Activated CD4-positive, alpha-beta T cell treated with anti-CD3 and anti-CD28 coated beads, Interleukin-2, amount 10 ng/mL, durations not matched to agents 24 days and 14 days (primary cell): ENCODE results near the gene BARHL1. TPM values are rescaled to one million over a fixed set of nuclear protein-coding genes. Genes with fewer than 3 reads are reported as not detected.
A peak's percentile ranks its signal among the peaks of the same experiment; 100 is the strongest.

Experiments
- DNase-seq: peaks from one replicate; pipeline ENCODE4 v3.0.0; 2022
- H3K27ac Mint-ChIP-seq: one replicate; pipeline ENCODE4 v1.8.0; 2022; ENCODE audit warnings: mild to moderate bottlenecking, mixed read lengths
- H3K27me3 Mint-ChIP-seq: one replicate; pipeline ENCODE4 v1.8.0; 2022; ENCODE audit warnings: mixed read lengths
- H3K36me3 Mint-ChIP-seq: one replicate; pipeline ENCODE4 v1.8.0; 2022; ENCODE audit warnings: low read depth, mild to moderate bottlenecking, mixed read lengths
- H3K4me1 Mint-ChIP-seq: one replicate; pipeline ENCODE4 v1.8.0; 2021; ENCODE audit warnings: mixed read lengths
- H3K4me3 Mint-ChIP-seq: one replicate; pipeline ENCODE4 v1.8.0; 2022; ENCODE audit warnings: mild to moderate bottlenecking, moderate library complexity, mixed read lengths
- H3K9me3 Mint-ChIP-seq: one replicate; pipeline ENCODE4 v1.8.0; 2021; ENCODE audit warnings: mixed read lengths
- intact Hi-C: fragments of 100-400 bp; cut with micrococcal nuclease; formaldehyde crosslinking; loops from one replicate; pipeline ENCODE4 v1.15.1; 2023
- total RNA-seq: library from RNA; stranded (reverse); gene quantifications from 2 replicates; pipeline ENCODE4 v1.2.3, GENCODE V29; 2022

BARHL1 gene
- total RNA-seq, 1 donor from 2014 or later, result not detected

DNA sequence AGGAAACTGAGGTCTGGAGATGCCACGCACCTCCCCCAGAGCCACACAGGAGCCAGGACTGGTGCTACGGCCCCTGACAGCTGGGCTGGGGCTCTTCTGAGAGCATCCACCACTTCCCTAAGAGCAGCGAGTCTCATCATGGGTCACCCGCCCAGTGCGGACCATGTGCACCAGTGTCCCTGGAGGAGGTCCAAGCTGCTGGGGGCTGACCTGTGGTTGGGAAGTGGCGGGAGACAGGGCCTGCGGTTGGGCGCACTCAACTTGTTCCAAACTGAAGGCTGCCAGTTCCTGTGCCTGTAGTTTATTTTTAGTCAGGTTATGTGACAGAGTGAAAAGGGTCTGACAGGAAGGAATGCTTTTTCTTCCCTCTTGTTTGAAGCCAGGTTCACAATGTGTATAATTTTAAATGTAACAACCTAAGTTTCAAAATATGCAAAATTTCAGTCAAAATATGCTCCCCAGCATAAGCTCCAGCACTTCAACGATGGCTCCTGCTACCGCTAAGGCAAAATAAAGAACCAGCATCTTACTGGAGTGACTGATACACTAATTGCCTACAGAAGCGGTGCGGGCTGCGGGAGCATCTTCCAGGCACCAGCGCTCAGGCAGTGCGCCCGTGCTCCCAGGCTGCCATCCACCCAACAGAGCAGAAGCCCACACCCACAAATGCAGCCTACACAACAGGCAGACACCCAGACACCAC lies 14.8 kb downstream of the BARHL1 start:
- peaks cover 2% of the 10 kb centered on the region for H3K4me1 Mint-ChIP-seq
- H3K36me3 Mint-ChIP-seq, result peaks cover 10% of the 10 kb centered on the region
- DNase-seq, result no peak
- no peak overlapping the region for H3K27ac Mint-ChIP-seq
- H3K9me3 Mint-ChIP-seq, result no peaks in the 10 kb centered on the region
- no peak overlapping the region for H3K4me3 Mint-ChIP-seq
- intact Hi-C loops, result no loop called here
- H3K27me3 Mint-ChIP-seq, result peaks cover 3% of the 10 kb centered on the region

DNA sequence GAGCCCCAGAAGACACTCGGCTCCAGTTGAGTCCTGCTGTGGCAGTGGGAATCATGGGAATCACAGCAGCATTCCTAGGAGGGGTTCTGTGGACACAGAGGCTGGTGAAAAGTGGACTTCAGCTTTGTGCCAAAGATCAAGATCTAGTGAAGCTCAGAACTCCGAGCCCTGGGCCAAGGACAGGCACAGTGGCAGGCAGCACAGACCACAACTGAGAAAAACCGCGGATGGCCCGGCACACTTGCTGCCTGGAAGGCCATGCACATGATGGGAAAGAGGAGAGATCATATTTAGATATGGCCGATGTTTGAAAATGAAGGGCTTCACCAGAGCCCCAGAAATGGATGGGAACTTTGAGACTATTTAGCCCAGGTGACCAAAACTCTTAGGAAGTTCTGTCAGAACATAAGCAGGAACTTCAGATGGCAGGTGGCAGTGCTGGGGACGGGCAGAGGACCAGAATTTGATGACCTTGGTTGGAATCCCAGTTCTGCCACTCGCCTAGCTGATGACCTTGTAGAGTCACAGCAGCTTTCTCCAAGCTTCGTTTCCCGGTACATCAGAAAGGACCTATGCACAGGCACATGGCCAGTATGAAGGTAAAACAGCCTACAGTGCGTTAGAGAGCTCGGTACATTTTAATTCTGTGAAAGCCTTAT lies 18.0 kb downstream of the BARHL1 start:
- Mint-ChIP-seq H3K36me3 (peaks cover 17% of the 10 kb centered on the region), H3K9me3 (no peaks in the 10 kb centered on the region), H3K27me3 (no peaks in the 10 kb centered on the region), H3K4me1 (peaks cover 8% of the 10 kb centered on the region), H3K27ac (no peak overlapping the region), H3K4me3 (no peak overlapping the region)
- DNase-seq, result no peak
- intact Hi-C loops, result no loop called here

DNA sequence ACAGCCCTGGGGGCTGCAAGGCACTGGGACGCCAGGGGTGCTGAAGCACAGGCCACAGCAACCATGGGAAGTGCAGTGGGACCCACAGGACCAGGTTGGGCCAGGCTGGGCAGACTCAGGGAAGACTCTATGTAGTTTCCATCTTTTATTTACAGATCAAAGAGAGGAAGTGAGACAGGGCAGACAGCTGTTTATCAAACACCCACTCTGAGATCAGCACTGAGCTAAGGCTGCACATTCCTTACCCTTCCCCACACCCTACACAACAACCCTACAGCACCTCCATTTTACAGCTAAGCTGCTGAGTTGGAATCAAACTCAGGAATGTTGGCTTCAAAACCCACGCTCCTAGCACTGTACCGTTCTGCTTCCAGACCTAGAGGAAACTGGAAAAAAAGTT lies 19.8 kb downstream of the BARHL1 start:
- no peak overlapping the region for H3K27ac Mint-ChIP-seq
- DNase-seq, result no peak
- H3K36me3 Mint-ChIP-seq, result peaks cover 18% of the 10 kb centered on the region
- no peaks in the 10 kb centered on the region for H3K9me3 Mint-ChIP-seq
- H3K27me3 Mint-ChIP-seq, result no peaks in the 10 kb centered on the region
- no peak overlapping the region for H3K4me3 Mint-ChIP-seq
- intact Hi-C loops, result no loop called here
- peaks cover 8% of the 10 kb centered on the region for H3K4me1 Mint-ChIP-seq

DNA sequence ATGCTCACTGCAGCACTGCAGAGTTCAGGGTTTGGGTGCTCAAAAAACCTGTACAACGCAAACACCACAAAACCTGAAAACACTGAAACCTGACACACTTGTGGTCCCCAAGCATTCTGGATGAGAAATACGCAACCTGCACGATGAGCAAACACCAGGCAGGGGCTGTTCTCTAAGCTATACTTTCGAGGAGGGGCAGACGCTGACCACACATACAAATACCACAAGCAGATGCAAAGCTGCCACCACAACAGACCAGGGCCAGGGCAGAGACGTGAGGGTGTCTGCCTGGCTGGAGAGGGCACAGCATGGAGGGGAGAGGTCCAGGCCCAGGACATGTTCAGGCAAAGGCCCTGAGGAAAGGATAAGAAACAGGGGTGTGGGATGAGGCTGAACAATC lies 23.0 kb downstream of the BARHL1 start:
- intact Hi-C loops, result no loop called here
- no peaks in the 10 kb centered on the region for H3K9me3 Mint-ChIP-seq
- no peak overlapping the region for H3K27ac Mint-ChIP-seq
- H3K27me3 Mint-ChIP-seq, result no peaks in the 10 kb centered on the region
- no peak overlapping the region for H3K4me3 Mint-ChIP-seq
- no peak for DNase-seq
- peaks cover 37% of the 10 kb centered on the region for H3K36me3 Mint-ChIP-seq
- peaks cover 8% of the 10 kb centered on the region for H3K4me1 Mint-ChIP-seq

DNA sequence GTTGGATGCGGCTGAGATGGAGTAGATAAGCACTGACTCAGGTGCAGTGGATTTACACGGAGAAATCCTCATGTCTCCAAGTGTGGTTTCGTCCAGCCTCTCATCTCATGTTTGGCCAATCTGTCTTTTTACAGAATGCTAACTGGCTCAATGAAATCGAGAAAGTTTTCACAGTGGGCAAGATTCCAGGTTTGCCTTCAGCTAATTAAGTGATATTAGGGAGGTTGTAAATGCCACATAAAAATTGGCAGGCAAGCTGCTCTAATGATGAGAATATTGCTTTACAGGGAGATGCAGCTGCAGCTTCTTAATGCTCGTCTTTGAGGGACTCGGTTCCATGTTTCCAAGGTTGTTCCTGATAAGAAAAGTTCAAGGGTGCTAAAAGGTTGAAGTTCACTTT lies 23.7 kb downstream of the BARHL1 start:
- no peak overlapping the region for H3K27ac Mint-ChIP-seq
- intact Hi-C loops, result no loop called here
- H3K36me3 Mint-ChIP-seq, result peaks cover 44% of the 10 kb centered on the region
- peaks cover 8% of the 10 kb centered on the region for H3K4me1 Mint-ChIP-seq
- no peak for DNase-seq
- H3K9me3 Mint-ChIP-seq, result no peaks in the 10 kb centered on the region
- no peaks in the 10 kb centered on the region for H3K27me3 Mint-ChIP-seq
- H3K4me3 Mint-ChIP-seq, result no peak overlapping the region

DNA sequence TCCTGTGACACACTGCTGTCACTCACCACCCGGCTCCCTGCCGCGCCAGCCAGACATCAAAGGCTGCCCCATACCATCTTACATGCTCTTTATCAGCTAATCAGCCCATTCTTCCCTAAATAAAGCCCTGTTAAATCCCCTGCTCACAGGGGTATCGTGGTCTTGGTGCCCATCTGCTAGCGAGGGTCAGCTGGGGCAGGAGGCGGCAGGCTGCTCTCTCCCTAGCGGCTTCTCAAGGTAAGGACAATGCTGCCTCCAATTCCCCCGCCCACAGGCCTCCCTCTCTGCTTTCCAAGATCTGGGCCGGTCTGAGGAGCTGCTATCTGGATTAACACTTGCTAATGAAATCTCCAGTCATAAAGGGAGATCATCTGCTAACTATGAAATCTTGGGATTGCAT lies 26.8 kb downstream of the BARHL1 start:
- H3K36me3 Mint-ChIP-seq, result peaks cover 50% of the 10 kb centered on the region
- H3K9me3 Mint-ChIP-seq, result no peaks in the 10 kb centered on the region
- H3K4me3 Mint-ChIP-seq, result no peak overlapping the region
- intact Hi-C loops, result no loop called here
- no peaks in the 10 kb centered on the region for H3K27me3 Mint-ChIP-seq
- no peaks in the 10 kb centered on the region for H3K4me1 Mint-ChIP-seq
- no peak for DNase-seq
- no peak overlapping the region for H3K27ac Mint-ChIP-seq

DNA sequence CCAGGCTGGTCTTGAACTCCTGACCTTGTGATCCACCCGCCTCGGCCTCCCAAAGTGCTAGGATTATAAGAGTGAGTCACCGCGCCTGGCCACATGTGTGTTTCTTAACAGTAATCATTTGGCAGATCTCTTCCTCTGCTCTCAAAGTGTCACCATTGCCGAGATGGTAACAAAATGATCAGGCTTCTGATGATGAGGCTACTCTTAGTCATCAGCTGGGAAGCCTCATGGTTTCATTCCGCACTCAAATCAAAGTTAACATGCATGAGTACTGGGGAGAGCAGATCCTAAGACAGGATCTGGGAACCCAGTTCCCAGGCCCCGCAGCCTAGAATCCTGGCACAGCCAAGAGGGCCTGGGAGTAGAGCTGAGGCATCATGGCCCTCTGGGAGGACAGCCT lies 27.4 kb downstream of the BARHL1 start:
- intact Hi-C loops, result no loop called here
- no peak for DNase-seq
- no peaks in the 10 kb centered on the region for H3K9me3 Mint-ChIP-seq
- H3K4me1 Mint-ChIP-seq, result no peaks in the 10 kb centered on the region
- no peaks in the 10 kb centered on the region for H3K27me3 Mint-ChIP-seq
- peaks cover 54% of the 10 kb centered on the region for H3K36me3 Mint-ChIP-seq
- no peak overlapping the region for H3K27ac Mint-ChIP-seq
- H3K4me3 Mint-ChIP-seq, result no peak overlapping the region

DNA sequence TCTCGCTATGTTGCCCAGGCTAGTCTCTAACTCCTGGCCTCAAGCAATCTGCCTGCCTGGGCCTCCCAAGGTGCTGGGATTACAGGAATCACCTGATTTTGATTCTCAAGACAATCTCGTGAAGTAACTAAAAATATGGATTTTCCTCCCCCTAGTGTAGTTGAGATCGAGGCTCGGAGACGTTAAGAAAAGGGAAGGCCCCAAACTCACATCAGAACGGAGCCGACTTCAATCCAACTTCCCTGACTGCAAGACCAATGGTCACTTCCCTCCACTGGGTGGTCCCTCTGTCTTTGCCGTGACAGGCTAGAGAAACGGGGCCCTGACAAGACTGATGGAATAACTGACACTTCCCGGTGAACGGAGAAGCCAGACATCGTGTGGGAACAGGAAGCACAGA lies 28.3 kb downstream of the BARHL1 start:
- intact Hi-C loops, result no loop called here
- Mint-ChIP-seq H3K27me3 (no peaks in the 10 kb centered on the region), H3K9me3 (no peaks in the 10 kb centered on the region), H3K4me1 (no peaks in the 10 kb centered on the region), H3K4me3 (no peak overlapping the region), H3K27ac (no peak overlapping the region), H3K36me3 (peaks cover 55% of the 10 kb centered on the region)
- DNase-seq, result no peak

DNA sequence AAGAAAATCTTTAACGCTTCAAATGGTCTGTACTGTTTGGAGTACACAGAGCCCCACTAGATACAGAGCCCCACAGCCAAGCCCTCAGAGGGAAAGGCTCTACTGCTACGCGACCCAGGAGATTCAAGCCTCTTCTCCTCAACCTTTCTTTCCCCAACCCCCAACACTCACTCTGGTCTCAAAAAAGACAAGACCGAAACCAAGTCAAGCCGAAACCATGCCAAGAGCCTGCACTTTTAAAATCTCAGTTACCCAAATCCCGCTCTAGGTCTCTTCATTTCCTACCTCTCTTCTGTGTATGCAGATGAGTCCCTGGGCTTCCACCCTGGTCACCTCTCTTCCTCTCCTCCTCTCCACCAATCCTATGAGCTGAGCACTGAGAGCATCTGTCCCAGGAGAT lies 31.9 kb downstream of the BARHL1 start:
- intact Hi-C loops, result no loop called here
- Mint-ChIP-seq H3K9me3 (no peaks in the 10 kb centered on the region), H3K27me3 (no peaks in the 10 kb centered on the region), H3K36me3 (peaks cover 59% of the 10 kb centered on the region), H3K4me3 (no peak overlapping the region), H3K4me1 (peaks cover 9% of the 10 kb centered on the region), H3K27ac (no peak overlapping the region)
- DNase-seq, result no peak

DNA sequence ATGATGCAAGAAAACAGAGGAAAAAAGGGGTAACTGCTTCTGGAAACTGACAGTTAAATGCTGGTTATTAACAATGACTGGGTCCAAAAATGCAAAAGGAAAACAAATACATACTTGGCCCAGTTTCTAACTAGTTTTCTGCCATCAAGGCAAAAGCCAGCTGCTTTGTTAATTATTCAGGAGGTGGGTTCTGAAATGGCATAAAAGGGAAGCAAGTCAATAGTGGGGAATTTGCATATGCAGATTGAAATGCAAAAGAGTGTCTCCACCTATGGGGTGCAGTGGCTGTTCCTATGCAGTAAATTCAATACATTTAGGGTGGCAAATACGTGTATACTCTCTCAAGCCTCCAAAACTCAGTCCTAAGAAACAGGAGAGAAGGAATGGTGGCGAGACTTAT lies 33.4 kb downstream of the BARHL1 start:
- no peak overlapping the region for H3K27ac Mint-ChIP-seq
- no peaks in the 10 kb centered on the region for H3K9me3 Mint-ChIP-seq
- H3K27me3 Mint-ChIP-seq, result no peaks in the 10 kb centered on the region
- H3K4me1 Mint-ChIP-seq, result peaks cover 9% of the 10 kb centered on the region
- no peak overlapping the region for H3K4me3 Mint-ChIP-seq
- intact Hi-C loops, result no loop called here
- peaks cover 52% of the 10 kb centered on the region for H3K36me3 Mint-ChIP-seq
- no peak for DNase-seq

DNA sequence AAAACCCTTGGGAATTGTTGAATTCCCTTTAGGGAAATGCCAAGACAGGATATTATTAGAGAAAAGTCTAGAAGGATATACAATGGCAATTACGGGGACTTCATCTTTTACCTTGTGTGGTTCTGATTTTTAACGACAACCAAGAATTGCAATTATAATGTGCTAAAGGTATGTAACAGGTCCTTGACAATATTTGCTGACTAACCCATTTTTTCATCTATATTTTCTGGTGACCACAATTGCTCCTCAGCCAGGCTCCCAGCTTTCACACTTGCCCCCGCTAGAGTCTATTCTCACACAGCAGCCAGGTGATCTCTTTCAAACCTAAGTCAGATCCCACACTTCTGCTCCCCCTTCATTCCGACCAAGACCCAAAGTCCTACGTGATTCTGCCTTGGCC lies 34.3 kb downstream of the BARHL1 start:
- H3K9me3 Mint-ChIP-seq, result no peaks in the 10 kb centered on the region
- no peak overlapping the region for H3K4me3 Mint-ChIP-seq
- peaks cover 43% of the 10 kb centered on the region for H3K36me3 Mint-ChIP-seq
- DNase-seq, result no peak
- intact Hi-C loops, result no loop called here
- H3K27ac Mint-ChIP-seq, result peak overlapping the region; percentile 11
- peaks cover 9% of the 10 kb centered on the region for H3K4me1 Mint-ChIP-seq
- no peaks in the 10 kb centered on the region for H3K27me3 Mint-ChIP-seq

DNA sequence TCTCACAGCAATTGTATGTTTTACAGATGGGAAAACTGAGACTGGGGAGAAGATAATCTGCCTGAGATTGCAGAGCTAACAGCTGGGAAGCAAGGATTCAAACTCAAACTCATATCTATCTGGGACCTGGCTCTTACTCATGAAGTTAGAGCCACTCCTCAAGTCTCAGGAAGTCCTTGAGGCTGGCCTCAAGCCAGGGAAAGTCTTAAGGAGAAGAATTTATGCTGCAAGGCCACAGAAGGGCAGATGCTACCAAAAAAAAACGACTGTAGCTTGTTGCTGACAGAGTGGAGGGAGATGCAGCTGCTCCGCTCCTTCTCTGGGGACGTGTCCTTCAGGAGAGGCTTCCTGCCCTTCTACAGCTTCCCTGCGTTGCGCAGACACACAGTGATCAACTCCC lies 39.8 kb downstream of the BARHL1 start:
- Mint-ChIP-seq H3K27me3 (no peaks in the 10 kb centered on the region), H3K36me3 (peaks cover 44% of the 10 kb centered on the region), H3K4me3 (no peak overlapping the region), H3K4me1 (peaks cover 2% of the 10 kb centered on the region), H3K27ac (no peak overlapping the region), H3K9me3 (no peaks in the 10 kb centered on the region)
- DNase-seq, result no peak
- intact Hi-C loops, result no loop called here

DNA sequence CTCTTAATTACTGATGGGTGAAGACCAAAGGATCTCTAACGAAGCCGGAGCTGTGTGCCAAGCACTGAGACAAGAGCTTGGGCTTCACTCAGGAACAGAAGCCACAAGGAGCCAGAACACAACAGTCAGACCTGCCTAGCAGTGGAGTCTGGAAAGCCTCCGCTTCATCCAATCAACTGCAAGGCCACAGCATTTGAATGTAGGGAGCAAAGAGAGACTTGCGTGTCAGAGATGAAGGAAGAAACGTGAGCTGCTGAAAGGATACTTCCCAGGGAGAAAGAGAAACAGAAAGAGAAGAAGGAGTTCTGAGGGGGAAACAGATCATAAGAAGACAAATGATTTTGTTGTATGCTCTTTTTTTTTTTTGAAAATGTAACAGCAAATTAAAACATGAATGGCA lies 43.9 kb downstream of the BARHL1 start:
- no peak for DNase-seq
- H3K27ac Mint-ChIP-seq, result no peak overlapping the region
- no peak overlapping the region for H3K4me3 Mint-ChIP-seq
- no peaks in the 10 kb centered on the region for H3K9me3 Mint-ChIP-seq
- intact Hi-C loops, result no loop called here
- peaks cover 2% of the 10 kb centered on the region for H3K4me1 Mint-ChIP-seq
- no peaks in the 10 kb centered on the region for H3K27me3 Mint-ChIP-seq
- peaks cover 55% of the 10 kb centered on the region for H3K36me3 Mint-ChIP-seq

DNA sequence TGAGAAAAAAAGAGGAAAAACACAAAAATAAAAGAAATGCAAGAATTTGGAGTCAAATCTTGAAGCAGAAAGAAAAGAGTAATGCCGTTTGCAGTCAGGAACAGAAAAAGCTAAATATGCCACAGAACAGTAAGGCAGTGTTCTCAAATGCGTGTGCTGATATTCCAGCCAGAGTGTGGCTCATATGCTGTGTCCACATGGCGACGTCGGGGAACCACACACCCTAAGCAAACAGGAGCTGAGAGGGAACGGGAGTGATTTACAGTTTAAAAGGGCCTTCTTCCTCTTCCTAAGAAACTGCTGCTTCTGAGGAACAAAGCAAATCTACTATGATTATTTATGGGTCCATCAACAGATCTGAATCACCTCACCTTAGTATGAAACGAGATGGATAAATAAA lies 44.7 kb downstream of the BARHL1 start:
- Mint-ChIP-seq H3K4me1 (peaks cover 2% of the 10 kb centered on the region), H3K36me3 (peaks cover 58% of the 10 kb centered on the region), H3K27ac (no peak overlapping the region), H3K9me3 (no peaks in the 10 kb centered on the region), H3K27me3 (no peaks in the 10 kb centered on the region), H3K4me3 (no peak overlapping the region)
- intact Hi-C loops, result no loop called here
- DNase-seq, result no peak

DNA sequence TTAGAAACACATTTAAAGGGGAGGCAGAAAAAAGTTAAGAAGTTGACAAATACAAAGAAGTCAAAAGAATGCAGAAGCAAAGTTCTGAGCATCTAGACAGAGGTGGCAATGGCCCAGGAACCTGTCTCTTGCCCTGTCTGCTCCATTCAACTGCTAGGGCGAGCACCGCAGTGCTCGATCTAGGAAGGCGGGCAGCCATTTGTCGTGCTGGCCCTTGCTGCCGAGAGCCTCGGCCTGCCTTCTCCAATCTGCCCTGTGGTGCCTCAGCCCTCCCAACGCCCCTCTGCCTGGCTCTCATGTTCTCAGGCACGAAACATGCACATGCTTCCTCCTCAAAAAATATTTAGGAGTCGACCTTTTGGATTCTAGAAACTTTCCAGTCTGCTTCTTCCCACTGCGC lies 45.2 kb downstream of the BARHL1 start:
- DNase-seq, result no peak
- Mint-ChIP-seq H3K27ac (no peak overlapping the region), H3K9me3 (no peaks in the 10 kb centered on the region), H3K27me3 (no peaks in the 10 kb centered on the region), H3K4me3 (no peak overlapping the region), H3K36me3 (peaks cover 56% of the 10 kb centered on the region), H3K4me1 (peaks cover 2% of the 10 kb centered on the region)
- intact Hi-C loops, result no loop called here
